Lower lobe of right lung (tissue), 2 donors: ENCODE results near the gene DLGAP4. TPM values are rescaled to one million over a fixed set of nuclear protein-coding genes. Genes with fewer than 3 reads are reported as not detected.
"Not testable (repeated sequence)": the region's sequence is repeated elsewhere in the genome, so short reads cannot be mapped to it uniquely, and the experiment has no call there.

ENCODE experiments used
- ATAC-seq, 2 donors: fragments of 200-7000 bp; cut with Tn5 transposase; one replicate each; pipeline ENCODE4 v1.9.1; 2020 to 2022; ENCODE audit warnings: mild to moderate bottlenecking in 2 of 2, moderate library complexity in 2 of 2
- DNase-seq: peaks from one replicate; pipeline ENCODE4 v3.0.0-alpha.2; 2020
- H3K27ac ChIP-seq: fragments of 200-600 bp; one replicate; pipeline ENCODE4 v1.8.0; 2022
- H3K27me3 ChIP-seq: fragments of 200-600 bp; one replicate; pipeline ENCODE4 v1.8.0; 2022; ENCODE audit warnings: low read depth
- H3K36me3 ChIP-seq: fragments of 200-600 bp; one replicate; pipeline ENCODE4 v1.8.0; 2022; ENCODE audit warnings: mild to moderate bottlenecking
- H3K4me1 ChIP-seq: fragments of 200-600 bp; one replicate; pipeline ENCODE4 v1.8.0; 2022
- H3K4me3 ChIP-seq: fragments of 200-600 bp; one replicate; pipeline ENCODE4 v1.8.0; 2022; ENCODE audit warnings: mild to moderate bottlenecking
- H3K9me3 ChIP-seq: fragments of 200-600 bp; one replicate; pipeline ENCODE4 v1.8.0; 2022
- intact Hi-C: fragments of 100-400 bp; cut with DNase I; formaldehyde crosslinking; loops from one replicate; pipeline ENCODE4 v1.11.0; 2022
- total RNA-seq: library from RNA; stranded (reverse); fragmentation: NEBNext Ultra II Directional; extraction: Animal tissue kit (Norgen Biotek cat#: 25700); gene quantifications from one replicate; pipeline ENCODE4 v1.2.1, GENCODE V29; 2021
- TF ChIP-seq, protein P1 (sequence below): fragments of 200-600 bp; IDR thresholded peaks from one replicate; pipeline ENCODE4 v1.8.0; 2022; ENCODE audit warnings: antibody characterized with exemption, mild to moderate bottlenecking
- donor health status: DM: no; HTN: yes; CAD: no; lungs with severe emphysema.

DLGAP4 gene
- total RNA-seq, 1 donor from 2014 or later, result 59.3 TPM

DNA sequence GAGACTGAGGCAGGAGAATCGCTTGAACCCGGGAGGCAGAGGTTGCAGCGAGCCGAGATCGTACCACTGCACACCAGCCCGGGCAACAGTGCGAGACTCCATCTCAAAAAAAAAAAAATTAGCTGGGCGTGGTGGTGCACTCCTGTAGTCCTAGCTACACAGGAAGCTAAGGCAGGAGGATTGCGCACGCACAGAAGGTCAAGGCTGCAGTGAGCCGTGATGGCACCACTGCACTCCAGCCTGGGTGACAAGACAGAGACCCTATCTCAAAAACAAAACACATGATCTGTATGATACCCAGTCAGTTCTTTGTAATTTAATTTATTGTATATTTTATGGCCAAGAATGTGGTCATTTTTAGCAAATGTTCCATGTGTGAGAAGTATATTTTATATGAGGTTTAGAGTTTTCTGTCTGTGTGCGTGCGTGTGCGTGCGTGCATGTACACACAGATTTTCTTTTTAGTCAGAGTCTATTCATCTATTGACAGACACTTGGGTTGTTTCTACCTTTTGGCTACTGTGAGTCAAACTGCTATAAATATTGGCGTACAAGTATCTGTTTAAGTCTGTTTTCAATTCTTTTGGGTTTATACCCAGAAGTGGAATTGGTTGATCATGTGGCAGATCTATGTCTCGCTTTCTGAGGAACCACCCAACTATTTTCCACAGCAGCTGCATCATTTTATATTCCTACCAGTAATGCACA, 213.0 kb downstream of the DLGAP4 start:
- H3K9me3 ChIP-seq, result no peaks in the 10 kb centered on the region
- no peak for ATAC-seq
- no peak overlapping the region for H3K27ac ChIP-seq
- DNase-seq, result no peak
- H3K4me3 ChIP-seq, result no peak overlapping the region
- H3K4me1 ChIP-seq, result no peaks in the 10 kb centered on the region
- intact Hi-C loops, result no loop called here
- TF ChIP-seq, protein P1, sequence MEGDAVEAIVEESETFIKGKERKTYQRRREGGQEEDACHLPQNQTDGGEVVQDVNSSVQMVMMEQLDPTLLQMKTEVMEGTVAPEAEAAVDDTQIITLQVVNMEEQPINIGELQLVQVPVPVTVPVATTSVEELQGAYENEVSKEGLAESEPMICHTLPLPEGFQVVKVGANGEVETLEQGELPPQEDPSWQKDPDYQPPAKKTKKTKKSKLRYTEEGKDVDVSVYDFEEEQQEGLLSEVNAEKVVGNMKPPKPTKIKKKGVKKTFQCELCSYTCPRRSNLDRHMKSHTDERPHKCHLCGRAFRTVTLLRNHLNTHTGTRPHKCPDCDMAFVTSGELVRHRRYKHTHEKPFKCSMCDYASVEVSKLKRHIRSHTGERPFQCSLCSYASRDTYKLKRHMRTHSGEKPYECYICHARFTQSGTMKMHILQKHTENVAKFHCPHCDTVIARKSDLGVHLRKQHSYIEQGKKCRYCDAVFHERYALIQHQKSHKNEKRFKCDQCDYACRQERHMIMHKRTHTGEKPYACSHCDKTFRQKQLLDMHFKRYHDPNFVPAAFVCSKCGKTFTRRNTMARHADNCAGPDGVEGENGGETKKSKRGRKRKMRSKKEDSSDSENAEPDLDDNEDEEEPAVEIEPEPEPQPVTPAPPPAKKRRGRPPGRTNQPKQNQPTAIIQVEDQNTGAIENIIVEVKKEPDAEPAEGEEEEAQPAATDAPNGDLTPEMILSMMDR, result no peak
- no peaks in the 10 kb centered on the region for H3K27me3 ChIP-seq
- peaks cover 73% of the 10 kb centered on the region for H3K36me3 ChIP-seq

DNA sequence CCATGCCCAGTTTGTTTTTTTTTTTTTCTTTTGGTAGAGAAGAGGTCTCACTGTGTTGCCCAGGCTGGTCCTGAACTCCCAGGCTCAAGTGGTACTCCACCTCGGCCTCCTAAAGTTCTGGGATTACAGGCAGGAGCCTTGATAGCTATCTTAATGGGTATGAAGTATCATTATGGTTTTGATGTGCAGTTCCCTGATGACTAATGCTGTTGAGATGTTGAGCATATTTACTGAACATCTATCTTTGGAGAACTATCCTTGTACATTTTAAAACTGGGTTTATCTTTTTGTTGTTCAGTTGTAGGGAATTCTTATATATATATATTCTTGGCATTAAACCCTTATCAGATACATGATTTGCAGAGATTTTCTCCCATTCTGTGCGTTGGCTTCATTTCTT, 213.8 kb downstream of the DLGAP4 start:
- Histone ChIP-seq H3K9me3 (no peaks in the 10 kb centered on the region), H3K4me3 (no peak overlapping the region), H3K27me3 (no peaks in the 10 kb centered on the region), H3K27ac (no peak overlapping the region), H3K36me3 (peaks cover 76% of the 10 kb centered on the region), H3K4me1 (no peaks in the 10 kb centered on the region)
- DNase-seq, result no peak
- intact Hi-C loops, result no loop called here
- ATAC-seq, result no peak
- TF ChIP-seq, protein P1, result no peak

DNA sequence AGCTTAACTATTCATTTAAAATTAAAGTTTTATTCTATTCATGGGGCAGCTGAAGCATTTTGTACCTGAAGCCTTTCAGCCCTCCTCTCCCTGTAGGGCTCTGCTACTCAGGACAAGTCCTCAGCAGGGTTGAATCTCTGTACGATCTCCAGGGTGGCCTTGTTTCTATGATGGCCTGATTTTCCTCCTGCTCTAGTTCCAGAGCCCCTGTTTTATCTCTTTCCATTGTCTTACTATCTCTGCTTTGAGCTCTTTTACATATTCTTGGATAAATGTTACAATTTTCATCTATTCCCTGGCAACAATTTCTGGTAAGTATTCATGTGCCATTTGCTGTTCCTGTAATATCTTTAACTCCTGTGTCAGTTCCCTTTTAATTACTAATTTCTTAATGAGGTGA, 215.4 kb downstream of the DLGAP4 start:
- no peak for ATAC-seq
- no peak overlapping the region for H3K4me3 ChIP-seq
- TF ChIP-seq, protein P1, result no peak
- DNase-seq, result no peak
- peaks cover 79% of the 10 kb centered on the region for H3K36me3 ChIP-seq
- no peaks in the 10 kb centered on the region for H3K27me3 ChIP-seq
- intact Hi-C loops, result no loop called here
- no peaks in the 10 kb centered on the region for H3K9me3 ChIP-seq
- no peaks in the 10 kb centered on the region for H3K4me1 ChIP-seq
- H3K27ac ChIP-seq, result peak overlapping the region; percentile 6

DNA sequence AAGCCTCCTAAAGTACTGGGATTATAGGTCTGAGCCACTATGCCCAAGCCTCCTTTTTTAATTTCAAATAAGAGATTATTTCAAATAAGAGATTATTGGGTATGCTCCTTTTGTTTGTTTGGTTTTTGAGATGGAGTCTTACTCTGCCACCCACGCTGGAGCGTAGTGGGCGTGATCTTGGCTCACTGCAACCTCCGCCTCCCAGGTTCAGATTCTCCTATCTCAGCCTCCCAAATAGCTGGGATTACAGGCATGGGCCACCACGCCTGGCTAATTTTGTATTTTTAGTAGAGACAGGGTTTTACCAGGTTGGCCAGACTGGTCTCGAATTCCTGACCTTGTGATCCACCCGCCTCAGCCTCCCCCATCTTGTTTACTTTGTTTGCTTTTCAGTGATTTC, 216.3 kb downstream of the DLGAP4 start:
- DNase-seq, intact Hi-C loops, H3K4me3 ChIP-seq, H3K4me1 ChIP-seq, ATAC-seq, H3K27ac ChIP-seq, H3K9me3 ChIP-seq, H3K27me3 ChIP-seq: not testable (repeated sequence)
- H3K36me3 ChIP-seq, result peaks cover 85% of the 10 kb centered on the region

DNA sequence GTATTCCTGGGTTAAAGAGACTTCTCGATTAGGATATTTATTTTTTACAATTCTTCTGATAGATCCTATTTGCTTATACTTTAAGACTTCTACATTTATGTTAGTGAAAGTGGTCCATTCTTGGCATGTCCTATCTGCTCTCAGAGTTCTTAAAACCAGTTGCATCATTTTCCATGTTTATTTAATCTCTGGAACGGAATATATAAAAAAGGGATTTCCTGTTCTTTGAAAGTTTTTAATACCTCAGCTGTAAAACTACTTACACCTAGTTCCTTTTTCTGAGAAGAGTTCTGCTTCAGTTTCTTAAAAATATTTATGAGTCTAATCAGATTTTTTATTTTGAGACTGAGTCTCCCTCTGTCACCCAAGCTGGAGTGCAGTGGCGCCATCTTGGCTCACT, 217.2 kb downstream of the DLGAP4 start:
- intact Hi-C loops, result no loop called here
- H3K36me3 ChIP-seq, result peaks cover 88% of the 10 kb centered on the region
- no peak overlapping the region for H3K4me3 ChIP-seq
- no peaks in the 10 kb centered on the region for H3K4me1 ChIP-seq
- TF ChIP-seq, protein P1, result no peak
- DNase-seq (no peak), ATAC-seq (no peak)
- no peak overlapping the region for H3K27ac ChIP-seq
- no peaks in the 10 kb centered on the region for H3K27me3 ChIP-seq
- H3K9me3 ChIP-seq, result no peaks in the 10 kb centered on the region

DNA sequence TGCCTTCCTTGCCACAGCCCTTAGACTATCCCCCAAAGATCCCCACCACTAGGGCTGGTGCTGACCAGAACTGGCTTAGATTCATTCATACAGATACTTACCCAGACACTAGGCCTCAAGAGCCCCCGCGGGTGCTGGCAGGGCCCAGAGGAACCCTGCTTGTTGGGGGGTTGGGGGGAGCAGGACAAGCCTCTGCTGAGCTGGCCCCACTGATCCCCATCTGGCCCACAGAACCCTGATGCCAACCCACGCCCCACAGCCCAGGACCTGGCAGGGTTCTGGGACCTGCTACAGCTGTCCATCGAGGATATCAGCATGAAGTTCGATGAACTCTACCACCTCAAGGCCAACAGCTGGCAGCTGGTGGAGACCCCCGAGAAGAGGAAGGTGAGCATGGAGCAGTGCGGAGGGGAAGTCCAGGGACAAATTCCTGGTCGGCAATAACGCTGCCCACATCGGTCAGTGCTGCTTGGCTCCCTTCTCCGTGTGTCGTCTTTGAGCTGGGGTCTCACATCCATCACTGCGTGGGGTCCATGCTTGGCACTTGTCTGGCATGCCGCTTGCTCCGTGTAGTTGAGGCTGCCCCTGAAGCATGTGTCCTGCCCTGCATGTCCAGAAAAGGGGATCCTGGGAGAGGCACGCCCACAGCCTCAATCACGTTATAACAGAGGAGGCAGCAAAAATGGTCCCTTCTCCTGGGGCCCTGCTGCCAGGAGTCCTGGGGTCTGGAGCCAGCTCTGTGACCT, 219.7 kb downstream of the DLGAP4 start:
- H3K4me1 ChIP-seq, result no peaks in the 10 kb centered on the region
- H3K9me3 ChIP-seq, result no peaks in the 10 kb centered on the region
- ATAC-seq (no peak), DNase-seq (no peak)
- TF ChIP-seq, protein P1, result no peak
- intact Hi-C loops, result no loop called here
- H3K27me3 ChIP-seq, result no peaks in the 10 kb centered on the region
- H3K27ac ChIP-seq, result no peak overlapping the region
- no peak overlapping the region for H3K4me3 ChIP-seq
- peaks cover 73% of the 10 kb centered on the region for H3K36me3 ChIP-seq
